ENCODE results near the gene ZSWIM7.

The ZSWIM7 gene

GRCh38 chr17:15999141-15999973 is at the start of gene ZSWIM7, which contains the start of gene TTC19:
Gene ZSWIM7 (minus strand): TSS chr17:15999704. CDS start chr17:15999594, 110 bp downstream.
Gene TTC19 (plus strand): TSS chr17:15999824. CDS start chr17:15999849, 25 bp downstream.
- peak; percentile 95 for DNase-seq (ENCODE audit: low spot score)

- no peak for DNase-seq (ENCODE audit: low spot score)
These were observed 49.4 kb upstream of the ZSWIM7 start for GRCh38 chr17:16048811-16049449.

GRCh38 chr17:16046966-16047365 is 47.5 kb upstream of the ZSWIM7 start:
- DNase-seq (ENCODE audit: low spot score): no peak

GRCh38 chr17:16044487-16044886 is 45.0 kb upstream of the ZSWIM7 start:
- DNase-seq (ENCODE audit: low spot score): no peak

GRCh38 chr17:16040710-16041251 is 41.3 kb upstream of the ZSWIM7 start:
- peak; percentile 64 for DNase-seq (ENCODE audit: low spot score)

GRCh38 chr17:16037636-16038035 is 38.1 kb upstream of the ZSWIM7 start:
- no peak for DNase-seq (ENCODE audit: low spot score)

- DNase-seq (ENCODE audit: low spot score): no peak
These were observed 36.8 kb upstream of the ZSWIM7 start for GRCh38 chr17:16036261-16036660.

- DNase-seq (ENCODE audit: low spot score): no peak
These were observed 34.3 kb upstream of the ZSWIM7 start for GRCh38 chr17:16033729-16034349.

GRCh38 chr17:16027708-16028584 is 28.4 kb upstream of the ZSWIM7 start:
- DNase-seq (ENCODE audit: low spot score): no peak

GRCh38 chr17:16026895-16027294 is 27.4 kb upstream of the ZSWIM7 start:
- no peak for DNase-seq (ENCODE audit: low spot score)

GRCh38 chr17:16025202-16025601 is 25.7 kb upstream of the ZSWIM7 start:
- DNase-seq (ENCODE audit: low spot score): no peak

GRCh38 chr17:16023881-16024280 is 24.4 kb upstream of the ZSWIM7 start:
- DNase-seq (ENCODE audit: low spot score): no peak

- DNase-seq (ENCODE audit: low spot score): no peak
These were observed 19.8 kb upstream of the ZSWIM7 start for GRCh38 chr17:16019347-16019746.

- DNase-seq (ENCODE audit: low spot score): no peak
These were observed 14.5 kb upstream of the ZSWIM7 start for GRCh38 chr17:16013943-16014407.

- DNase-seq (ENCODE audit: low spot score): no peak
These were observed 7.9 kb upstream of the ZSWIM7 start for GRCh38 chr17:16007439-16007838.

- DNase-seq (ENCODE audit: low spot score): no peak
These were observed 6.1 kb upstream of the ZSWIM7 start for GRCh38 chr17:16005636-16006035.

GRCh38 chr17:16003841-16004240 is 4.3 kb upstream of the ZSWIM7 start:
- DNase-seq (ENCODE audit: low spot score): no peak

GRCh38 chr17:16002708-16003260 is 3.3 kb upstream of the ZSWIM7 start:
- DNase-seq (ENCODE audit: low spot score): no peak

GRCh38 chr17:16001226-16001897 is 1.9 kb upstream of the ZSWIM7 start:
- no peak for DNase-seq (ENCODE audit: low spot score)

GRCh38 chr17:15999974-16000827 is 697 bp upstream of the ZSWIM7 start:
- peak; percentile 42 for DNase-seq (ENCODE audit: low spot score)
